NOMO-1 treated with dmso at 0.1 percent for 144 hours (cell line): ENCODE results near the gene ADAMTS17.
A peak's percentile ranks its signal among the peaks of the same experiment; 100 is the strongest.
"Not testable (repeated sequence)": the region's sequence is repeated elsewhere in the genome, so short reads cannot be mapped to it uniquely, and the experiment has no call there.

Experiments used
- DNase-seq: peaks from one replicate; lab custom pipeline; 2025; ENCODE audit not compliant: unreplicated experiment; lab: John Stamatoyannopoulos, UW

ADAMTS17 gene

GRCh38 chr15:100340721-100341238 is 995 bp downstream of the ADAMTS17 start:
- DNase-seq: no peak

- no peak for DNase-seq
Observed at GRCh38 chr15:100339999-100340398, 1.8 kb downstream of the ADAMTS17 start.

GRCh38 chr15:100339451-100339850 is 2.3 kb downstream of the ADAMTS17 start:
- not testable (repeated sequence) for DNase-seq

GRCh38 chr15:100338971-100339444 is 2.8 kb downstream of the ADAMTS17 start:
- peak; percentile 57 for DNase-seq

GRCh38 chr15:100338247-100338646 is 3.5 kb downstream of the ADAMTS17 start:
- no peak for DNase-seq

- DNase-seq: no peak
Observed at GRCh38 chr15:100337096-100338044, 4.4 kb downstream of the ADAMTS17 start.

GRCh38 chr15:100336061-100336460 is 5.7 kb downstream of the ADAMTS17 start:
- DNase-seq: no peak

- no peak for DNase-seq
Observed at GRCh38 chr15:100335335-100335999, 6.3 kb downstream of the ADAMTS17 start.

- no peak for DNase-seq
Observed at GRCh38 chr15:100334905-100335304, 6.9 kb downstream of the ADAMTS17 start.

GRCh38 chr15:100334456-100334855 is 7.3 kb downstream of the ADAMTS17 start:
- no peak for DNase-seq

- no peak for DNase-seq
Observed at GRCh38 chr15:100334015-100334414, 7.8 kb downstream of the ADAMTS17 start.

GRCh38 chr15:100333236-100333635 is 8.5 kb downstream of the ADAMTS17 start:
- no peak for DNase-seq

GRCh38 chr15:100332721-100333120 is 9.1 kb downstream of the ADAMTS17 start:
- no peak for DNase-seq

- DNase-seq: no peak
Observed at GRCh38 chr15:100332231-100332630, 9.5 kb downstream of the ADAMTS17 start.

GRCh38 chr15:100330629-100331215 is 11.1 kb downstream of the ADAMTS17 start:
- peak; percentile 44 for DNase-seq

- no peak for DNase-seq
Observed at GRCh38 chr15:100330221-100330620, 11.6 kb downstream of the ADAMTS17 start.

- DNase-seq: no peak
Observed at GRCh38 chr15:100328796-100329195, 13.0 kb downstream of the ADAMTS17 start.

- DNase-seq: no peak
Observed at GRCh38 chr15:100318880-100319279, 22.9 kb downstream of the ADAMTS17 start.

- no peak for DNase-seq
Observed at GRCh38 chr15:100314809-100315400, 26.9 kb downstream of the ADAMTS17 start.

- no peak for DNase-seq
Observed at GRCh38 chr15:100311833-100312476, 29.8 kb downstream of the ADAMTS17 start.
